HG02623 (cell line): Measurements from ENCODE around the gene PTPRG.

Experiments used
- ATAC-seq: cut with Tn5 transposase; IDR thresholded peaks from one replicate; pipeline ENCODE4 v1.9.1; 2021; ENCODE audit warnings: moderate library complexity; ENCODE audit not compliant: unreplicated experiment

The PTPRG gene

DNA sequence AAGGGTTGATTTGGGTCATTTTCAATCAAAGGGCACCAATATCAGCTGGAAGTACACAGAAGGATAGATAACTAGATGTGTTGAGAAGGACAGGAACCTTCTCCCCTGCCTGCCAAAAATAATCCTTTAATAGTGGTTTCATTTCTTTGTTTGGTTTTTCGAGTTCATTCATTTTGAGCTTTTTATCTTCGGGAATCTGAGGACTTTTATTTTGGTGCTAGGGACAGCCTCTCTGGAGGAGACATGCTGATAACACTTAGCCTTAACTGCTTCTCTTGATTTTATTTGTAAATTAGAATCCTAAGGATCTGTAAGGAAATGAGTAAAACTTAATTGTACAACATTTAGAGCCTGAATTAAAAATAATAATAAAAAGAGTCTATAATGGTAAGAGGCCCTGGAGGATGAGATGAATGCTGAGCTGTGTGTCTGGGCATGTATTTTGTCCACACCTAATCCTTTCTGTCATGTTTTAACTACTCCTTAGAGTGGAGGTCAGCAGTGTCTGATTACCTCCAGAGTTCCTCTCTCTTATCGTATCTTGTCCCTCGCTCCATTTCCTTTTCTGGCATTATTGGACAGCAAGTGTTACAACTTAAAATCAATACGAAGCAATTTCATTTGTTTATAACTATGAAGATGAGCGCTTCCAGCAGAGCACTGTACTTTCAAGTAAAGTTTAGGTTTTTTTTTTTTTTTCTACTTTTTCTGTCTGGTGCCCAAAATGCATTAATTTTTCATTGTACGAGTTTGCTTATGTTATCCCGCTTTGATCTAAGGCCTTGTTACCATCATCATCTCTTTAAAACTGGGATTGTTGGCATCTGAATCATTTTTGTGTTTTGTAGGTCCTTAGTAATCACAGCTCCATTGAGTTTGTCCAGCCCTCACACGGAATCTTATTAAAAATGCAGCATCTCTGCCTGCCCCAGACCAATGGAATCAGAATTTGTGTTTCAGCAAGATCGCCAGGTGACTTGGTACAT lies 22.8 kb downstream of the PTPRG start:
- no peak for ATAC-seq

DNA sequence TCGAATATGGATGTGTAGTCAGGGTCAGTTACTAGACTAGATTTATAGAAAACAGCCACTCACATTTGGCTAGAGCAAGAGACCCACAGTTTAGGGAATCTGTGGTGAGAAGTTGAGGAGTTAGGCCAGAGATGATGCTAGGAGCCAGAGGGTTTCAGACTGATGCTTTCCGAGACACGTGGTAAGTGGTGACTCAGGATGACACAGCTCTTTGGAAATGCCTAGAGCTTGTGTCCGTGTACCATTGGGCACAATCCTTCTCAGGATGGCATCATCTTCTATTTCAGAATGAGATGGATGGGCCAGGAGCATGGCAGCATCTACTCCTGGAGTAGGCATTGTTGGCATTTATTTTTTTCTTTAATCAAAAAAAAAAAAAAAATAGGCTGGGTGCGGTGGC lies 28.5 kb downstream of the PTPRG start:
- no peak for ATAC-seq

- no peak for ATAC-seq
Observed at GRCh38 chr3:61591300-61591699, 29.9 kb downstream of the PTPRG start.

GRCh38 chr3:61593446-61594029 lies 32.2 kb downstream of the PTPRG start:
- ATAC-seq: no peak

DNA sequence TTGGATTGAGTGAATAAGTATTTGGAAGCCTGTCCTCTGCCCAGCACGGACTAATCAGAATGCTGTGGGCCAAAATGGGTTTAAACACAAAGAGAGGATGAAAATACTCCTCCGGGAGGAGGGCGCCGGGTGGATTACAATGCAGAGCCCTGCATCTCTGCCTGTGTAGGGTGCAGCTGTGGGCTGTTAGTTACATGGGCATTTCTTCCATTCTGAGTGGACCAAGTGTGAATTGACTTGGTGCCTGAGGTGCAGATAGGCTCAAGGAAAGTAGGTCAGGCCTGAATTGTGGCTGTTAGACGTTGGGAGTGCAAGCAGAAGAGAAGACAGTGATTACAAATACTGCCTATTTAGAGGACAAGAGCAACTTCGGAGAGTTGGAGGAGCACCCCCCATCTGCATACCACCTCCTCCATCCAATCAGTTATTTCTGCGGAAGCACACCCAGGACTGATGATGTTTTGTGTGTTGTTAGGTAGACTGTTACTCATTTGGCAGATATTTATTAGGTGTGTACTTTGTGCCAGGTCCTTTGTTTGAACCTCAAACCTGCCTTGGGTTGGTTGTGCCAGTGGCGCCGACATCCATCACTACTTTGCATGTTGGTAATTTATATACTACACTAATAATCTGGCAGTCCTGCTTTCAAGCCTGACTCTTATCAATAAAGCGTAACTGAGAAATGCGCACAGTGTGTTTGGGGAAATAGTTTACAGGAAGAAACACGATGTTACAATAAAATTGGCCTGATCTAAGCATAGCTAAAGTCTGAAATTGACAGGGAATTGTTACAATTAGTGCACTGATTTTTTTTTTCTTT lies 33.0 kb downstream of the PTPRG start:
- ATAC-seq: no peak

DNA sequence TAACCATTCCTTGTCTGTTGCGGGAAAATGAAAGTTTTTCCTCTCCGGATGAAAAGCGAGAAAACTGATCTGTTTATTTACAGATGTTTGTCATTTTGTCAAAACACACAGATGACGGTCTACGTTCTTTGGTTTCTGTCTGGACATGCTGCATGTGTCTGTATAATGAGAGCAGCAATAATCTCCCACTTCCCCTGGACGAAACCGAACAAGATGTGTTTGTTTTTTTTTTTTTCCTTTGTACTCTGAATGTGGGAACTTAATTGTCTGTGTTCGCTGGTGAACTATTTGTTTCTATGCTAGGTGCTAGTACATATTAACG lies 33.6 kb downstream of the PTPRG start:
- no peak for ATAC-seq

DNA sequence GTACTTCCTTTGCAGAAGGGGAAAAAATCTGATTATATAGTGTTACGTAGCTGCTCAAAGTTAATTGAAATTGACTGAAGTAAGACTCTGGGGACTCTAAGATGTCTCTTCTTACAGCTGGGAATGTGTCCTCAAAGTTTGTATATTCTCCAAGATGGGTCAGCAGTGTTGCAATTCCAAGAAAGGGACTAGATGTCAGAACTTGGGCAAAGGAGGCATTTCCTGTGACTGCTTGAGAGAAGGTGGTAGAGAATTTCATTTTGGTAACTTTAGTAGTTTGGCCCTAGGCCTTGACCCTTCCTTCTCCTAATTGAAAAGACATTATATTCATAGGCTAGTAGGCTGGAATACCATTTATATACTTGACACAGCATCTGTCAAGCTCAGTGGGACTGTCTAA lies 33.9 kb downstream of the PTPRG start:
- no peak for ATAC-seq

GRCh38 chr3:61595826-61596225 lies 34.5 kb downstream of the PTPRG start:
- no peak for ATAC-seq

DNA sequence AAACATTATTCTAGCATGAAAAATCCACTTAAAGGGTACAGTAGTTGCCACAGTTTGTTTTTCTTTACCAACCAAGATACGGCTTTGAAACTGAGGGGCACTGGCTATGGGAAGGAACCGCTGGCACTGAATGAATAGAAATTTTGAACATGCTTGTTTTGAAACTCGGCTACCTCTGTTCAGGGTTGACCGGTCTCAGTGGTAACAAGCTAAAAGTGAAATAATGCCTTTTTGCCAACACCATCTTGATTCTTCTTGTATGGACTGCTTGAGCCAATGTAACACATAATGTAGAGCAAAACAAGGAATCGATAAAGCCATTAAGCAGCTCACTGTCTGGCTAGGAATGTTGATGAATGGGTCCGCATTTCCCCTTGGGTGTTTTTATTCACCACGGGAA lies 36.5 kb downstream of the PTPRG start:
- no peak for ATAC-seq

DNA sequence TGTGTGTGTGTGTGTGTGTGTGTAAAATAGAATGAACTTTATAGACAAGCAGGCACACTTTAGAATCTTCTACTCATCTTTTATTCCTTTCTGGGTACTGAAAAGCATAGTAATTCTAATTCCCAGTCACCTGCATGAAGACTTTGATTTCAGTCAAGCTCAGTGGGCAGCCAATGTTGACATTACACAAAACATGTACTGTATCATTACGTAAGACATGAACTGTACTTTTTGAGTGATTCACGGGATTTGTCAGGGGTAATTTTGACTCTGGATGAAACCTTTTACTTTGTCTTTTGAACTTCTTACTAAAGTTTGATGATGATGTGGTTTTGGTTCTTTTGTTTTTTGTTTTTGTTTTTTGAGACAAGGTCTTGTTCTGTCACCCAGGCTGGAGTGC lies 38.8 kb downstream of the PTPRG start:
- no peak for ATAC-seq

DNA sequence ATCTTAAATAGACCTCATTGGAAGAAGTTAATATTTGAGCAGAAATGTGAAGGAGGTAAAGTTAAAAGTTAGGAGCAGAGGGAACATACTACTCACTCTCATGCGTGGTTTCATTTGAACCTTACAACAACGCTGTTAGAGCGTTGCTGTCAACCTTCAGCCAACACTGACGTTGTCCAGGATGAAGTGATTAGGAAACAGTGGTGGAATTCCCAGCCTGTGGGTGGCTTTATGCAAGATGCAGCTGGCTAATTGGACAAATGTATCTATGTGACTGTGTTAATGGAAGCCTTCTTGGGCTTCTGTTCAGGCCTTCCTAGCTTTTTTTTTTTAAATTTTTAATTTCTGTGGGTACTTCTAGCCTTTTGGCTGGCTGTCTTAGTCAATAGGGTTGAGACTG lies 40.5 kb downstream of the PTPRG start:
- no peak for ATAC-seq

DNA sequence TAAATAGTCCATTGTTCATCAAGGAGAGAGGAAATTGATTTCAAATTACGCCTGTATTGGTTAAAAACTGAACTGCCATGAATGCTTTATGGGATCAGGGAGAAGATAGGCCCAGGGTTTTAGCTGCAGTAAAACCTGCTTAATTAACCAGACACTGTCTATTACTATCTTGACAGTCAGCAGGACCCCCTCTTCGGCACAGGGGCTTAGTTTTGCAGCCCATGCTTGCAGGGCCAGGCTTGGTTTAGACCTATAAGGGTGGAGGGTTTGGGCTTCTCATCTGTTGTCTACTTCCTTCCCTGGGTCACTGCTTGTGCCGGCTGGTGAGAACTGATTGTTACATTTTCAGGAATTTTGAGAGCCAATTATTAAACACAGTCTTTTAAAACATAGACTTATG lies 41.1 kb downstream of the PTPRG start:
- no peak for ATAC-seq

GRCh38 chr3:61605589-61606175 lies 44.3 kb downstream of the PTPRG start:
- ATAC-seq: no peak

DNA sequence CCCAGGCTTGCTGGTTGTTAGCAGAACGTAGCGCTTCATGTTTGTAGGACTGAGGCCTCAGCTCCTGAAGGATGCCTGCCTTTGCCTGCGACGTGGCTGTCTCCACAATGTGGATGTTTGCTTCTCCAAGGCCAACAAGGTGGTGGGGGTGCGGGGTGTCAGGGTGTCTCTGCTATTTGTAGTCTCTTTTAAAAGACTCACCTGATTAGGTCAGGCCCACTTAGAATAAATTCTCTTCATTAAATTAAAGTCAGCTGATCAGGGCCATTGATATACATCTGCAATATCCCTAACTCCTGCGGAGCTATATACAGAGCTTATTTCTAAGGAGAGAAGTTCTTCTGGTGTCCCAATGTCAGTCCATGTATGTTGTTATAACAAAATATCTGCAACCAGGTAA lies 44.8 kb downstream of the PTPRG start:
- ATAC-seq: no peak

GRCh38 chr3:61608072-61608471 lies 46.7 kb downstream of the PTPRG start:
- ATAC-seq: no peak

GRCh38 chr3:61608711-61609110 lies 47.3 kb downstream of the PTPRG start:
- ATAC-seq: no peak

DNA sequence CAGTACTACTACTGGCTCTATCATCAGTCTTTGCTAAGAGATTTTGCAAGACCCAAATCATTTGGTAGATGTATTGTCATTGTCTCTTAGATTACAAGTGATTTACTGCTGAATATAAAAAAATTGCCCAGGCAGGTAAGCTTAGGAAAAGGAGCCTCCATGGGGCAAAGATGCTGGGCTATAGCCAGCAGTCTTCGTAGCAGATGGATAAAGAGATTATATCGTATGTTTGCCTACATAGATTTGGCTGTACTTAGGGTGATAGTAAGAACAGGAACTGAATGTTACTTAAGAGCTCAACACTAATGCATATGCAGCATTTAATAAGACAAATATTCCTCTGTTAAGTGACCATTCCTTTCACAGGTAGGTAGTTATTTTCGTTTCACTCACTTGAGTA lies 48.9 kb downstream of the PTPRG start:
- no peak for ATAC-seq

DNA sequence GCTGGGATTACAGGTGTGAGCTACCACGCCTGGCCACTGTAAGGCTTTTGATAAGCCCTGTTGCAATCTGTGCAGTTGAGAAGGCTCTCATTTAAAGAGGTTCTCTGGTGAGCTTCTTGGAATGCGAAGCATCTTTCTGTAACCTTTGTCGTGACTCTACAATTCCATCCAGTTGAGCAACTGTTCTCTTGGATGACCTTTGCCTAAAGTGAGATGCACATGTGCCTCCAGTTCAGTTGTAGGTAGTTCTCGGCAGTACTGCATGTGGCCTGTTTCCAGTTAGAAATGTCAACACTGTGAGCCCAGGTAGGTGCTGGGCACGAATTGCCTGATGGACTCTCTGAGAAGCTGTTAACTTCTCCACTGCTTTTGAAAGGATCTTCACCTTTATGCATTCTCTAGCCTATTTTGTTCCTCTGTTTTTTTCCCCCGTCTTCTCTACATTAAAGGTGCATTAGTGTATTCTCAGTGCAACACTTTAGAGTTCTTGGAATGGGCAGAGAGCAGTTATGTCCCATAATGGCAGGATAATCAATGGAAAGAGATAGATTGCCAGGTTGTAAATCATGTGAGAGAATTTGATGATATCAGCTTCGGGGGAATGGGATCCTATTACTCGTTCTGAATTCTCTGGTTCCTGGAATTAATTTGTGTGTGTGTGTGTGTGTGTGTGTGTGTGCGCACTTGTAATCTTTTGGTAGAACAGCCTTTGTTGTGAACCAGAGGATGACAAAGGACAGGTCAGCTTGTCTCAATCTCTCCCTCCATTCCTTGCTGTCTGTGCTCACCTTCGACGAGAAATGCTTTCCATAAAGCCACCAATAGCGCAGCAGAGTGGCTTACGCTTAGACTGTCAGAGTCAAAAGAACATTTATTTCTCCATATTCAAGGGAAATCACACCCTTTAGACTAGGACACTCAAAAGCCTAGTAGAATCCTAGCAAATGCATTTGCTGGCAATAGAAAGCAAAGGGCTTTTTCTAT lies 51.1 kb downstream of the PTPRG start:
- ATAC-seq: no peak

- ATAC-seq: no peak
Observed at GRCh38 chr3:61613666-61614065, 52.3 kb downstream of the PTPRG start.

DNA sequence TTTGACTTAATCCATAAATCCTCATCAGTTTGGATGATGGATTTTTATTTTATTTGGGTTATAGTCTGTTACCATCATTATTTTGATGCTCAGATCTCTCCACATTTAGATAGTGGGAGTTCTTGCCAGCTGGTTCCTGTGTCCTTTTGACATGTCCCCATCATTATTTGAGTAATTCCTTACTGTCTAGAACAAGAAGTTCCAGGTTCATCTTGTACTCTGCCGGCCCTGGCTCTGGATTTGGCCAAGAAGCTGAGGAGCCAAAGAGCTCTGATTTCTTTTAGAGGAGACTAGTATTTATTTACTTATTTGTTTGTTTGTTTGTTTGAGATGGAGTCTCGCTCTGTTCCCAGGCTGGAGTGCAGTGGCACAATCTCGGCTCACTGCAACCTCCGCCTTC lies 54.3 kb downstream of the PTPRG start:
- no peak for ATAC-seq
